Subcutaneous adipose tissue (tissue), 4 donors: Measurements from ENCODE around the gene SLC20A1. TPM values are rescaled to one million over a fixed set of nuclear protein-coding genes. Genes with fewer than 3 reads are reported as not detected.

ENCODE experiments used
- CTCF ChIP-seq: fragments of 450-650 bp; IDR thresholded peaks from one replicate; pipeline ENCODE4 v1.5.1; 2016; ENCODE audit warnings: low read depth, mild to moderate bottlenecking, control low read depth, antibody characterized with exemption, moderate library complexity
- total RNA-seq, 4 donors: library from RNA; depleted of rRNA; stranded (reverse); fragments of >200 nt; gene quantifications; one replicate each; pipeline ENCODE4 v1.1.0, GENCODE V29; 2016

The SLC20A1 gene
- total RNA-seq, 4 donors from 2014 or later: 14.9 to 40.8 (median 33.5) TPM

- TF ChIP-seq CTCF: no peak
These were observed 36.4 kb downstream of the SLC20A1 start for GRCh38 chr2:112682101-112682500.

- TF ChIP-seq CTCF: no peak
These were observed 38.0 kb downstream of the SLC20A1 start for GRCh38 chr2:112683550-112684414.

GRCh38 chr2:112684415-112684775, 38.7 kb downstream of the SLC20A1 start:
- no peak for TF ChIP-seq CTCF

DNA sequence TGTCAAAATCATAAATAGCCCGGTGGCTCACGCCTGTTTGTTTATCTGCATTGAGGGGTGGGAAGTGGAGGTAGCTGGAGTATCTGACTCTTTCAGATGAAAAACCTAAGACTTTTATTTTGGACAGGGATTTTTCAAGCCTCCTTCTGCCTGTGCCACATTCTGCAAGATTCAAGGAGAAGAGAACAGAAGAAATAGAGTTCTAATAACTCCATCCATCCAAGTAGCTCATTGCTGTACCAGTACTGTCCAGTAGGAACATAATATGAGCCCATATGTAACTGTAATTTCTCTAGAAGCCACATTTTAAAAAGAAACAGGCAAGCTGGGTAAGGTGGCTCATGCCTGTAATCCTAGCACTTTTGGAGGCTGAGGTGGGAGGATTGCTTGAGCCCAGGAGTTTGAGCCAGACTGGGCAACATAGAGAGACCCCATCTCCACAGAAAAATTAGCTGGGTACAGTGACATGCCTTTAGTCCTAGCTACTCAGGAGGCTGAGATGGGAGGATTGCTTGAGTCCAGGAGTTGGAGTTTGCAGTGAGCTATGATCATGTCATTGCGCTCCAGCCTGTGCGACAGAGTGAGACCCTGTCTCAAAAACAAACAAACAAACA, 39.6 kb downstream of the SLC20A1 start:
- TF ChIP-seq CTCF: no peak

GRCh38 chr2:112686348-112687217, 40.8 kb downstream of the SLC20A1 start:
- TF ChIP-seq CTCF: no peak

DNA sequence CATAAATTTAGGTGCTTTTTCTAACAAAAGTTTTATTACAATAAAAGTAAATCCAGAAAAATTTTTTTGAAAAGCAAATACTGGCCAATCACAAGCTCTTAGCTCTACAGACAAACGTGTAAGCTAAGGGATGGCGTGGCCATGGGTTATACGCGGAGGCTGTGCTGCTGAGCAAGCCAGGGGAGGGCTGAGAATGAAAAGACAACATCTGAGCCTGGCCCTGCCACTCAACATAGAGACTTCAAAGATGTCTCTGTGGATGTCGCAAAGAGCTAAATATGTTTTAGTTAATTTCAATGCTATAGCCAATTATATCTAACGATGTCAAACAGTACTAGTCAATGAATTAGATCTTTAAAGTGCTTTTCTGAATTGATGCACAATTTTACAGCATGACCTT, 41.8 kb downstream of the SLC20A1 start:
- TF ChIP-seq CTCF: no peak
